Anterior cingulate cortex (tissue), 58 donors: Measurements from ENCODE around the gene PSRC1.

Source experiments
- DNase-seq, 58 donors: peaks; one replicate each; lab custom pipeline; 2025; lab: John Stamatoyannopoulos, UW

PSRC1 gene

GRCh38 chr1:109231066-109231465 lies 51.9 kb downstream of the PSRC1 start:
- DNase-seq = peak in 1 of 58 donors; percentile 32
